Right hindlimb (tissue), 1 donor: Measurements from ENCODE around the gene VPS26B.
"Not testable (repeated sequence)": the region's sequence is repeated elsewhere in the genome, so short reads cannot be mapped to it uniquely, and the experiment has no call there.

Experiments used
- DNase-seq: peaks from one replicate; pipeline ENCODE4 v3.0.0-alpha.2; 2018

Gene VPS26B

GRCh38 chr11:134283461-134284230 lies 59.2 kb downstream of the VPS26B start:
- DNase-seq = no peak

DNA sequence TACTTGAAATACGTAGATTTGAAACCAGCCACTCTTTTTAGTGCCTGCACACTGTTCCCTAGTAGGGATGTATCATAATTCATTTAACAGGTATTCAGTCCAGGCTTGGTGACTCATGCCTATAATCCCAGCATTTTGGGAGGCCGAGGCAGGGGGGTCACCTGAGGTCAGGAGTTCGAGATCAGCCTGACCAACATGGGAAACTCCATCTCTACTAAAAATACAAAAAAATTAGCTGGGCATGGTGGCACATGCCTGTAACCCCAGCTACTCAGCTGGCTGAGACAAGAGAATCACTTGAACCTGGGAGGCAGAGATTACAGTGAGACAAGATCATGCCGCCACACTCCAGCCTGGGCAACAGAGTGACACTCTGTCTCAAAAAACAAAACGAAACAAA lies 59.9 kb downstream of the VPS26B start:
- not testable (repeated sequence) for DNase-seq

GRCh38 chr11:134287561-134287960 lies 63.1 kb downstream of the VPS26B start:
- DNase-seq = no peak

DNA sequence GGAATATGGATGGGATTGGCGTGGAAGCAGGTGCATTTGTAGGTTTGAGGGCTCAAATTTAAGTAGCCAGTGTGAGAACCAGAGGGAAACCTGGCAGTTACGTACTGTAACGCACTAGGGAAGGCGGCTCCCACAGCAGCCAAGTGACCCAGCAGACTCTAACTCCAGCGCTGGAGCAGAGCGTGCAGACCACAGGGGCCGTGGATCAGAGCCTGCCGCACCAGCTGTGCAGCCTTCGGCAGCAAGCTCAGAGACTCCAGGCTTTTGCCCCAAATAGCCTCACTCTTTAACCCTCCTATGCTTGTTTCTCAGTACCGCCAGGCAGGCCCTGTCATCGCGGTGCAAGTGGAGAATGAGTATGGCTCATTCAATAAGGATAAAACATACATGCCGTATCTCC lies 64.0 kb downstream of the VPS26B start:
- DNase-seq = no peak

- DNase-seq = no peak
These were observed 64.7 kb downstream of the VPS26B start for GRCh38 chr11:134289167-134289566.

GRCh38 chr11:134289789-134290188 lies 65.3 kb downstream of the VPS26B start:
- peak; percentile 39 for DNase-seq

GRCh38 chr11:134290646-134291045 lies 66.2 kb downstream of the VPS26B start:
- DNase-seq = no peak

GRCh38 chr11:134291196-134291595 lies 66.7 kb downstream of the VPS26B start:
- no peak for DNase-seq

DNA sequence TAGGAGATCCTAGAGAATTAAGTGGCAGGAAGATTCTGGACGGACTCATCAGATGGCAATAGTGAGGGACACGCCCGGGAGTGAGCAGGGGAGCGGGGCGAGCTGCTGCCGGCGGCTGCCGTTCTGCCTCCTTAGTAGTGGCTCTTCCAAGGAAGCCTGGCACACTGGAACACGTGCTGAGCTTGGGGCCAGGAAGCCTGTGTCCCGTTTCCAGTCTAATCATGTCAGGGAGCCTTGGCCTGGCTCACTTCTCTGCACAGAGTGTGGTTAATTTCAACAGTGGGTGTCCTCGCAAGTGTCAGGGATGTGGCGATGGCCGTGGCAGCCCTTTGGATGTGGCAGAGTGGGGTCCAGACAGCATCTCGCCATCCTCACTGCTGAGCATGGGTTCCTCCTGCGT lies 68.2 kb downstream of the VPS26B start:
- no peak for DNase-seq

DNA sequence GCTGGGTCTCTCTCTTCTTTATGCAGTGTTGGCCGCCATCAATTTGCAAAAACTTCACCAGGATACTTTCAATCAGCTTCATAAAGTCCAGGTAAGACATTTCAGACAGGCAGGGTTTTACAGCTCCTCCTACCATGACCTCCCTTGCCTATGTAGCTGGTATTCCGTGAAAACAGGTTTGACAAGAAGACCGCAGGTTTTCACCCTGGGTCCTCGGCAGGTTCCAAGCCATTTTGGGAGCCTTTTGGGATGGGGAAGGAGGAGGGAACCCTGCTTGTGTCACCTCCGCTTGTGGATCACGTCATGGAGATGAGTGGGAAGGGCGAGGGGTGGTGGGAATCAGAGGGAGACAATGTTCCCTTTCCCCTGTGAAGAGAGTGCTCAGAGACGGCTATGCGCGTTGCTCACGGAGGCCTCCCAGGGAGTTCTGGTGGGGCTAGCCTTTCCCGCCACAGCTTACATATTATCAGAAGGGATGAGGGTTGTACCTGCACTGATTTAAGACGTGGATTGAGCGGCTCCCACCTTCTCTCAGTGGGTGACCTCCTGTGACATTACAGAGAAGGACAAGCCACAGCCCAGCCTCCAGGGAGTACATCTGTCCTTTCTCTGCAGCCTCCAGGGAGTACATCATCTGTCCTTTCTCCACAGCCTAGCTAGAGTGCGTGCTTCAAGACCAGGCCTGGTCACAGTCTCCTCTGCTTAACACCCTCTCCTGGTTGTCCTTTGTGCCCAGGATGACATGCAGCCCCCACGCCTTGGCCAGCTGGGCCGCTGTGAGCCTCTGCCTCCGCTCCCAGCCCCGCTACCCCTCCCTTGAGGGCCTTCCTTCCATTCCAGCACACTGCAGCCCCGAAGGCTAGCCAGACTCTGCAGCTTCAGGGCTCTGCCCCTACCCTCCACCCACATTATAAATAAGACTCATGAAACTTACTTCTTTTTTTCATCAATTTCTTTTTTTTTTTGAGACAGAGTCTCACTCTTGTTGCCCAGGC lies 68.9 kb downstream of the VPS26B start:
- no peak for DNase-seq

DNA sequence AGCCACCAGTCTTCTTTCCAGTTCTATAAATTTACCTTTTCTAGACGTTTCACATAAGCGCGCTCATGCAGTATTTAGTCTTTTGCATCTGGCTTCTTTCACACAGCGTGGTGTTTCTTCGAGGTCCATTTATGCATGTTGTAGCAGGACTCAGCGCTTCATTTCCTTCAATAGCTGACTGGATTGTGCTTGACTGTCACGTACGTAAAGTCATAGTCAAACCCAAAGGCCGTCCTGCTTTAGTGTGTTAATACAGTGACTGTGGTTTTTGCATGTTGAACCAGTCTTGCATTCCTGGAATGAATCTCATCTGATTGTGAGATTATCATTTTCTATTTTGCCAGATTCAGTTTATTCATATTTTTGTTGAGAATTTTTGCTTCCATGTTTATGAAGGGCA lies 70.2 kb downstream of the VPS26B start:
- DNase-seq = no peak
